K562 (cell line): ENCODE results near the gene SLC44A1. TPM values are rescaled to one million over a fixed set of nuclear protein-coding genes. Genes with fewer than 3 reads are reported as not detected.

Source experiments
- ATAC-seq: fragments of 200-7000 bp; cut with Tn5 transposase; 3 replicates; pipeline ENCODE4 v1.9.1; 2020; ENCODE audit warnings: moderate library complexity
- BruUV-seq: library from RNA; stranded (reverse); fragments of 400-500 nt; replicated peaks from 2 replicates; lab custom pipeline; 2021; lab: Mats Ljungman, UMichigan
- CTCF ChIA-PET: fragments of 300-600 bp; formaldehyde crosslinking; extraction: SDS; loops from one replicate; lab custom pipeline; 2021; ENCODE audit warnings: low intra/inter-chr PET ratio; lab: Yijun Ruan, JAX
- POLR2A ChIA-PET: fragments of 300-600, 350-650 bp; sonication (Branson Sonifier 250); formaldehyde crosslinking; extraction: SDS; loops from one replicate; lab custom pipeline; 2021; ENCODE audit warnings: antibody characterized with exemption, inconsistent platforms; lab: Yijun Ruan, JAX
- DNase-seq, 4 experiments: peaks; one replicate each; pipeline versions ENCODE4 v3.0.0 to v3.0.0-alpha.2; 2011 to 2018; ENCODE audit warnings: low spot score in 3 of 4, mixed read lengths in 3 of 4; ENCODE audit errors: extremely low read depth in 1 of 4
- FAIRE-seq: peaks from 2 replicates; lab custom pipeline; 2011; peaks lifted over from hg19 to GRCh38; lab: Jason Lieb, UNC
- H2AFZ ChIP-seq: 2 replicates; pipeline ENCODE4 v1.6.0; 2011; ENCODE audit warnings: low read depth, low read length, control low read depth, inconsistent platforms
- H3K27ac ChIP-seq: fragments of 200-600 bp; 3 replicates; pipeline ENCODE4 v1.8.0; 2011; ENCODE audit warnings: low read depth, mild to moderate bottlenecking, control low read depth, inconsistent platforms, low read length, moderate library complexity, mixed read lengths; ENCODE audit errors: extremely low read depth
- H3K27me3 ChIP-seq, 2 experiments: fragments of 300-600 bp in 1 of 2; 2 replicates in 1 of 2; 3 replicates in 1 of 2; pipeline versions ENCODE4 v1.6.0 to v1.8.0; 2011; ENCODE audit warnings: inconsistent platforms in 2 of 2, low read length in 2 of 2, mild to moderate bottlenecking in 1 of 2, mixed read lengths in 1 of 2, moderate library complexity in 1 of 2; ENCODE audit not compliant: control insufficient read depth in 2 of 2, insufficient read depth in 2 of 2
- H3K36me3 ChIP-seq: fragments of 300-600 bp; 3 replicates; pipeline ENCODE4 v1.8.0; 2011; ENCODE audit warnings: mild to moderate bottlenecking, low read length, inconsistent platforms; ENCODE audit not compliant: control insufficient read depth, insufficient read depth
- H3K4me1 ChIP-seq, 2 experiments: fragments of 200-600 bp in 1 of 2; replicated peaks in 1 of 2; 2 replicates in 1 of 2; 3 replicates in 1 of 2; pipeline versions ENCODE4 v1.5.1 to v1.8.0; 2011; ENCODE audit warnings: inconsistent platforms in 2 of 2, low read length in 2 of 2, mild to moderate bottlenecking in 1 of 2, mixed read lengths in 1 of 2, moderate library complexity in 1 of 2; ENCODE audit not compliant: control insufficient read depth in 2 of 2, insufficient read depth in 2 of 2
- H3K4me2 ChIP-seq: 2 replicates; pipeline ENCODE4 v1.6.1; 2011; ENCODE audit warnings: low read length, control low read depth, inconsistent platforms, mixed read lengths; ENCODE audit not compliant: insufficient read depth
- H3K4me3 ChIP-seq: fragments of 200-600 bp; sonication (generic), shearing (Covaris generic); 2 replicates; pipeline ENCODE4 v1.5.1; 2016; ENCODE audit warnings: control low read depth, inconsistent platforms
- H3K79me2 ChIP-seq: fragments of 200-600 bp; 3 replicates; pipeline ENCODE4 v1.8.0; 2011; ENCODE audit warnings: low read length, inconsistent platforms; ENCODE audit not compliant: control insufficient read depth, insufficient read depth
- H3K9ac ChIP-seq, 2 experiments: 2 replicates each; pipeline versions ENCODE4 v1.6.0 to v1.6.1; 2011; ENCODE audit warnings: low read depth in 2 of 2, low read length in 2 of 2, control low read depth in 1 of 2, inconsistent platforms in 1 of 2, mild to moderate bottlenecking in 1 of 2, mixed read lengths in 1 of 2; ENCODE audit not compliant: insufficient read depth in 1 of 2
- H3K9me1 ChIP-seq: one replicate; pipeline ENCODE4 v1.6.0; 2011; ENCODE audit warnings: inconsistent platforms, mild to moderate bottlenecking, low read length, moderate library complexity; ENCODE audit not compliant: control insufficient read depth, insufficient read depth
- H3K9me3 ChIP-seq: replicated peaks from 2 replicates; pipeline ENCODE4 v1.5.1; 2011; ENCODE audit warnings: low read depth, low read length, inconsistent platforms; ENCODE audit not compliant: control insufficient read depth, insufficient read depth
- H4K20me1 ChIP-seq: replicated peaks from 2 replicates; pipeline ENCODE4 v1.6.1; 2011; ENCODE audit warnings: low read length, inconsistent platforms, mixed read lengths; ENCODE audit not compliant: control insufficient read depth, insufficient read depth
- CBX8 ChIP-seq: fragments of 200-600 bp; sonication (generic); IDR thresholded peaks from 2 replicates; pipeline ENCODE4 v1.6.1; 2012; ENCODE audit warnings: borderline replicate concordance, mixed run types, low read depth, mild to moderate bottlenecking, moderate library complexity, mixed read lengths, low read length, control low read depth, inconsistent platforms; ENCODE audit not compliant: poor library complexity, severe bottlenecking; ENCODE audit errors: extremely low read depth
- CREM ChIP-seq: IDR thresholded peaks from 2 replicates; pipeline ENCODE4 v1.6.1; 2014; ENCODE audit warnings: antibody characterized with exemption, low read depth
- ETV5 ChIP-seq: sonication (generic); formaldehyde crosslinking; IDR thresholded peaks from 2 replicates; pipeline ENCODE4 v1.4.0; 2020; ENCODE audit warnings: low read depth, mild to moderate bottlenecking, missing genetic modification reagents
- HDAC3 ChIP-seq: fragments of 450-650 bp; IDR thresholded peaks from 2 replicates; pipeline ENCODE4 v1.6.1; 2018; ENCODE audit warnings: borderline replicate concordance, mild to moderate bottlenecking, moderate library complexity; ENCODE audit not compliant: partially characterized antibody
- MXI1 ChIP-seq: IDR thresholded peaks from 2 replicates; pipeline ENCODE4 v1.6.1; 2011; ENCODE audit warnings: low read depth, mild to moderate bottlenecking, improper control_type of control experiment, low read length
- RUNX1 ChIP-seq: sonication (generic); IDR thresholded peaks from 2 replicates; pipeline ENCODE4 v1.6.1; 2016; ENCODE audit warnings: antibody characterized with exemption, low read depth
- SMAD3 ChIP-seq: fragments of 450-650 bp; formaldehyde crosslinking; conservative IDR thresholded peaks from 2 replicates; pipeline ENCODE4 v1.4.0; 2020; ENCODE audit warnings: mild to moderate bottlenecking
- SRSF1 ChIP-seq: fragments of 200-400 bp; formaldehyde crosslinking; IDR thresholded peaks from 2 replicates; pipeline ENCODE4 v1.6.1; 2017; ENCODE audit warnings: mild to moderate bottlenecking, low read depth, low read length, moderate library complexity
- ZNF707 ChIP-seq: fragments of 250-450 bp; sonication (Bioruptor Pico); conservative IDR thresholded peaks from 2 replicates; pipeline ENCODE4 v1.8.0; 2022; ENCODE audit warnings: inconsistent platforms, mild to moderate bottlenecking, moderate library complexity
- in situ Hi-C: fragments of 300-500 bp; cut with MboI; formaldehyde crosslinking; loops from 4 replicates; pipeline ENCODE4 v1.15.0; 2018; ENCODE audit warnings: inconsistent platforms, mixed read lengths
- intact Hi-C: fragments of 100-400 bp; cut with micrococcal nuclease; formaldehyde crosslinking; loops from 2 replicates; pipeline ENCODE4 v1.14.2; 2022
- polyA plus RNA-seq, 8 experiments: library from polyadenylated mRNA; depleted of rRNA in 4 of 8; stranded (reverse) in 5 of 8; unstranded in 3 of 8; fragments of >200 nt; fragmentation: Nextera tagmentation in 2 of 8; fragmentation: Illumina TruSeq in 1 of 8; extraction: Ambion mirVana in 2 of 8; extraction: Trizol in 1 of 8; gene quantifications; 2 replicates each; pipeline versions ENCODE4 v1.2.1 to v1.2.3, GENCODE V29; 2011 to 2014; ENCODE audit warnings: inconsistent platforms in 1 of 8, missing spikeins in 1 of 8
- total RNA-seq, 7 experiments: library from RNA; depleted of rRNA in 6 of 7; stranded (reverse); fragments of >200 nt in 6 of 7; fragmentation: Illumina TruSeq in 2 of 7; extraction: Trizol in 2 of 7; gene quantifications; 2 replicates each; pipeline versions ENCODE4 v1.2.1 to v1.2.3, GENCODE V29; 2011 to 2021; ENCODE audit warnings: low replicate concordance in 1 of 7
- TF ChIP-seq, protein P1 (sequence below): sonication (generic); formaldehyde crosslinking; IDR thresholded peaks from 2 replicates; pipeline ENCODE4 v1.8.0; 2023; ENCODE audit warnings: missing genetic modification reagents, mild to moderate bottlenecking, borderline replicate concordance
- TF ChIP-seq, protein P2 (sequence below): fragments of 200-800 bp; sonication (Bioruptor generic); IDR thresholded peaks from 2 replicates; pipeline ENCODE4 v1.6.1; 2017; ENCODE audit warnings: missing genetic modification characterization, missing compliant biosample characterization

The SLC44A1 gene
- total and polyA plus RNA-seq, 9 of the 15 experiments (the other 6 are each of a cell fraction or from before 2014, with no cell fraction given), result 0.11 to 0.59 (median 0.30) TPM

DNA sequence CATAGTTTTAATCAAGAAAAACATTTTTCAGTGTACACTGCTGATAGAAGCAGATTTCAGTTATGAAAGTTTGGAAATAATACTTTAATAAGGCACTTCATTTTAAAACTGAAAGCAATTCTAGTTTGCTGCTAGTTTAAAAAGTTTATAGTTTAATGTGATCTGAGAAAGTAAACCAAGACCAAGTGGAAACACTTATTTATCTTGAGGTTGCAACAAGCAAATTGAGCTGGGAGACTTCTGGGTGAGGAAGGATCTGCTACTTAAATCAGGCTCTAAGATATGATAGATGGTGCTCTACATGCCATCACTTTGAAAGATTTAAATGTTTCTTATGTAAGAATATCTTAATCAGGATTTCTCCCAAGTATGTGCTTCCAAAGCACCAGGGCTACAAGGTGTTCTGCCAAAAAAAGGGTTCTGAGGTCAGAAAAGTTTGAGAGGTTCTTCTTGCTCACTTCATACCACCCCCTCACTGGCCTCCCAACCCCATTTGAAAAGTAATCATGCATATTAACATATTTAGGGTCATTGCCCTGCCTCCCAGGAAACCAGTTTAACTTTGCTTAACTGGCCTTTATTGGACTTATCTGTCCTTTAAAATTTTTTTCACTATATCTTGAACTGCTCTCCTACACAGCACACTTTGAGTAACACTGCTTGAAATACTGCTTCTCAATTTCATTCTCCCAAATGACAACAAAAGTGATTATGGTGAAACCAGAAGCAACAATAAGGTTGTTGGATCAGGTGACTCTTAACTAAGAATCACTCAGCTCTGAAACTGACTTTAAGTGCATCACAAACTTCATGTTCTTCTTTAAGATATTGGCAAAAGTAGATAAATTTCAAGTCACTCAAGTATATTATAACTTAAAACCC is 15.5 kb downstream of the SLC44A1 start:
- no TSS peak for BruUV-seq
- no peak overlapping the region for H3K4me2 ChIP-seq
- no peak for ATAC-seq
- no peak for DNase-seq
- no peaks in the 10 kb centered on the region for H3K36me3 ChIP-seq
- H3K9ac ChIP-seq, result no peak overlapping the region
- H3K79me2 ChIP-seq, result no peaks in the 10 kb centered on the region
- H3K9me1 ChIP-seq, result no peaks in the 10 kb centered on the region
- CTCF ChIA-PET, result no interaction called here
- intact Hi-C loops (no loop called here), in situ Hi-C loops (no loop called here)
- H3K4me1 ChIP-seq, result no peaks in the 10 kb centered on the region
- H3K27me3 ChIP-seq, result peaks cover 0 to 3% of the 10 kb centered on the region in 2 experiments; a peak in 1 of 5 replicates
- H3K4me3 ChIP-seq, result no peak overlapping the region
- POLR2A ChIA-PET, result no interaction called here
- H3K9me3 ChIP-seq, result no peaks in the 10 kb centered on the region
- H3K27ac ChIP-seq, result no peak overlapping the region
- no peak overlapping the region for H2AFZ ChIP-seq
- no peak for FAIRE-seq
- no peaks in the 10 kb centered on the region for H4K20me1 ChIP-seq
- TF ChIP-seq CREM (no peak), SRSF1 (no peak), CBX8 (no peak), ETV5 (no peak), MXI1 (no peak), ZNF707 (no peak), RUNX1 (no peak), HDAC3 (no peak), SMAD3 (CRISPR knock-in tag) (no peak)
- TF ChIP-seq, protein P1, sequence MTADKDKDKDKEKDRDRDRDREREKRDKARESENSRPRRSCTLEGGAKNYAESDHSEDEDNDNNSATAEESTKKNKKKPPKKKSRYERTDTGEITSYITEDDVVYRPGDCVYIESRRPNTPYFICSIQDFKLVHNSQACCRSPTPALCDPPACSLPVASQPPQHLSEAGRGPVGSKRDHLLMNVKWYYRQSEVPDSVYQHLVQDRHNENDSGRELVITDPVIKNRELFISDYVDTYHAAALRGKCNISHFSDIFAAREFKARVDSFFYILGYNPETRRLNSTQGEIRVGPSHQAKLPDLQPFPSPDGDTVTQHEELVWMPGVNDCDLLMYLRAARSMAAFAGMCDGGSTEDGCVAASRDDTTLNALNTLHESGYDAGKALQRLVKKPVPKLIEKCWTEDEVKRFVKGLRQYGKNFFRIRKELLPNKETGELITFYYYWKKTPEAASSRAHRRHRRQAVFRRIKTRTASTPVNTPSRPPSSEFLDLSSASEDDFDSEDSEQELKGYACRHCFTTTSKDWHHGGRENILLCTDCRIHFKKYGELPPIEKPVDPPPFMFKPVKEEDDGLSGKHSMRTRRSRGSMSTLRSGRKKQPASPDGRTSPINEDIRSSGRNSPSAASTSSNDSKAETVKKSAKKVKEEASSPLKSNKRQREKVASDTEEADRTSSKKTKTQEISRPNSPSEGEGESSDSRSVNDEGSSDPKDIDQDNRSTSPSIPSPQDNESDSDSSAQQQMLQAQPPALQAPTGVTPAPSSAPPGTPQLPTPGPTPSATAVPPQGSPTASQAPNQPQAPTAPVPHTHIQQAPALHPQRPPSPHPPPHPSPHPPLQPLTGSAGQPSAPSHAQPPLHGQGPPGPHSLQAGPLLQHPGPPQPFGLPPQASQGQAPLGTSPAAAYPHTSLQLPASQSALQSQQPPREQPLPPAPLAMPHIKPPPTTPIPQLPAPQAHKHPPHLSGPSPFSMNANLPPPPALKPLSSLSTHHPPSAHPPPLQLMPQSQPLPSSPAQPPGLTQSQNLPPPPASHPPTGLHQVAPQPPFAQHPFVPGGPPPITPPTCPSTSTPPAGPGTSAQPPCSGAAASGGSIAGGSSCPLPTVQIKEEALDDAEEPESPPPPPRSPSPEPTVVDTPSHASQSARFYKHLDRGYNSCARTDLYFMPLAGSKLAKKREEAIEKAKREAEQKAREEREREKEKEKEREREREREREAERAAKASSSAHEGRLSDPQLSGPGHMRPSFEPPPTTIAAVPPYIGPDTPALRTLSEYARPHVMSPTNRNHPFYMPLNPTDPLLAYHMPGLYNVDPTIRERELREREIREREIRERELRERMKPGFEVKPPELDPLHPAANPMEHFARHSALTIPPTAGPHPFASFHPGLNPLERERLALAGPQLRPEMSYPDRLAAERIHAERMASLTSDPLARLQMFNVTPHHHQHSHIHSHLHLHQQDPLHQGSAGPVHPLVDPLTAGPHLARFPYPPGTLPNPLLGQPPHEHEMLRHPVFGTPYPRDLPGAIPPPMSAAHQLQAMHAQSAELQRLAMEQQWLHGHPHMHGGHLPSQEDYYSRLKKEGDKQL (CRISPR knock-in tag), result no peak
- TF ChIP-seq, protein P2, sequence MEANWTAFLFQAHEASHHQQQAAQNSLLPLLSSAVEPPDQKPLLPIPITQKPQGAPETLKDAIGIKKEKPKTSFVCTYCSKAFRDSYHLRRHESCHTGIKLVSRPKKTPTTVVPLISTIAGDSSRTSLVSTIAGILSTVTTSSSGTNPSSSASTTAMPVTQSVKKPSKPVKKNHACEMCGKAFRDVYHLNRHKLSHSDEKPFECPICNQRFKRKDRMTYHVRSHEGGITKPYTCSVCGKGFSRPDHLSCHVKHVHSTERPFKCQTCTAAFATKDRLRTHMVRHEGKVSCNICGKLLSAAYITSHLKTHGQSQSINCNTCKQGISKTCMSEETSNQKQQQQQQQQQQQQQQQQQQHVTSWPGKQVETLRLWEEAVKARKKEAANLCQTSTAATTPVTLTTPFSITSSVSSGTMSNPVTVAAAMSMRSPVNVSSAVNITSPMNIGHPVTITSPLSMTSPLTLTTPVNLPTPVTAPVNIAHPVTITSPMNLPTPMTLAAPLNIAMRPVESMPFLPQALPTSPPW (CRISPR knock-in tag), result no peak
